CD4-positive, alpha-beta T cell treated with Interleukin-17A for 4 hours (primary cell): Measurements from ENCODE around the gene GFER.
"Not testable (repeated sequence)": the region's sequence is repeated elsewhere in the genome, so short reads cannot be mapped to it uniquely, and the experiment has no call there.

Experiments
- DNase-seq: peaks from one replicate; pipeline ENCODE4 v3.0.0-alpha.2; 2020; ENCODE audit warnings: mixed read lengths

Gene GFER

GRCh38 chr16:2028620-2029220 lies 44.7 kb downstream of the GFER start:
- no peak for DNase-seq

GRCh38 chr16:2029350-2029749 lies 45.4 kb downstream of the GFER start:
- no peak for DNase-seq

GRCh38 chr16:2030036-2030435 lies 46.0 kb downstream of the GFER start:
- DNase-seq = no peak

GRCh38 chr16:2031081-2031577 lies 47.1 kb downstream of the GFER start:
- DNase-seq = no peak

DNA sequence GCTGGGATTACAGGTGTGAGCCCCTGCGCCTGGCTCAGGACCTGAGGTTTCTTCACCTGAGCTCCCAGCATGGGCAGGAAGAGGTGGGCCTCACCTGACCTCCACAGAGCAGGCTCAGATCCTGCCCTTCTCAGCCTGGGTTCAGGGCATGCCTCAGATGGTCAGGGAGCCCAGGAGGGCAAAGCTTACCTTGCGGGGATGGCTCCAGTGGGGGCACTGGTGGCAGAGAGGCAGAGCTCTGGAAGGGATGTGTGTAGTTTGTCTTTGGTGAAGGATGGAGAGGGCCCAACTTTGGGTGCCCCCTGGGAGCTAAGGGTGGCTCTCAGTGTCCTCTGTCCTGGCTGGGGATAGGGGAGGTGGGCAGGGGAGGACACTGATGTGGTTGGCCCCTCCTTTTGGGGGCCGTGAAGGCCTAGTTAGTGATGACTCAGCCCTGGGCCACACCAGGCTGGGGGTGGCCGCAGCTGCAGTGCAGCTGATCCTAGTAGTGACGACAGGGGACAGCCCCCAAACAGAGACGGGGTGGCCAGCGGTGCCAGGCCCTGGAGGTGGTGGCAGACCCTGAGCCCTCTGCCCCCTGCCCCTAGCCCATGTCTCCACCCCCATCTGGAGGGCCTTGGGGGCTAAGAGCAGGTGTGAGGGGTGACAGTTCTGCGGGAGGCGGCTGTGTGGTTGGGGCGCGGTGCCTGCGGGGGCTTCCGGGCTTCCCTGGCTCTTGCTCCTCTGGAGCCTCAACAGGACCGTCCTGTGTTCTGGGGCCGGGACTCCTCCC lies 48.5 kb downstream of the GFER start:
- DNase-seq = no peak

DNA sequence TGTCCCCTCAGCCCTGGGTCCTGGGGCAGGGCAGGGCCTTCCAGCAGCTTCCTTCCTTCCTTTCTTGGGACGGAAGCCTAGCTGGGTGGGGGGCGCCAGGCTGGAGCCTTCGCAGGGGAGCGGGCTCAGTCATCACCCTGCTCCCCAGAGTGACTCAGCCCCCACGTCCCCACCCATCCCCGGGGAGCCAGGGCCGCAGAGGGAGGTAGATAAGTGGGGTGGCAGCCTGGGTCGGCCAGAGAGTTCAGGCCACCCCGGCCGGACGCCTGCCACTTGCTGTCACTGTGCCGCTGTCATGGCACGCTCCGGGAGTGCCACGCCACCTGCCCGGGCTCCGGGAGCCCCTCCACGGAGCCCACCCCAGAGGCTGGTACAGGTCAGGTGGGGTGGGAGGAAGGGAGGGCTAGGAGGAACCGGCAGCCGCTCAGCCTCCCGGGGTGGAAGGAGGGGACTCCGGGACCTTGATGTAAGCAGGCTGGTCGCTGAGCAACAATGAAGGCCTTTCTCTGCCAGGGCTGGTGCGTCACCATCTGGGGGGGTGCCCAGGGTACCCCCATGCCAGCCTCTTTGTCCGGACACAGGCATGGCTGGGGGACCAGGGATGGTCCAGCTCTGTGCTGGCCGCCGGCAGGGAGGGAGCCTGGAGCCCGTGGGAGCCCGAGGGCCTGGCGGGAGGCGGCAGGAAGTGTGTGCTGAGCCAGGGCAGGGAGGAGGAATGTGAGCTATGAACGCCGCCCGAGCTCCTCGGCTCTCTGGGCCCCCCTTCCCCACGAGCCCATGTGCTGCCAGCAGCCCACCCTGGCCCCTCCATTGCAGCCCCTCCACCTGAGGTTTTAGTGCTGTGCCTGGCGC lies 49.3 kb downstream of the GFER start:
- DNase-seq = no peak

- DNase-seq = not testable (repeated sequence)
Measured at GRCh38 chr16:2033909-2034695, 50.1 kb downstream of the GFER start.

GRCh38 chr16:2034696-2035430 lies 50.9 kb downstream of the GFER start:
- no peak for DNase-seq

DNA sequence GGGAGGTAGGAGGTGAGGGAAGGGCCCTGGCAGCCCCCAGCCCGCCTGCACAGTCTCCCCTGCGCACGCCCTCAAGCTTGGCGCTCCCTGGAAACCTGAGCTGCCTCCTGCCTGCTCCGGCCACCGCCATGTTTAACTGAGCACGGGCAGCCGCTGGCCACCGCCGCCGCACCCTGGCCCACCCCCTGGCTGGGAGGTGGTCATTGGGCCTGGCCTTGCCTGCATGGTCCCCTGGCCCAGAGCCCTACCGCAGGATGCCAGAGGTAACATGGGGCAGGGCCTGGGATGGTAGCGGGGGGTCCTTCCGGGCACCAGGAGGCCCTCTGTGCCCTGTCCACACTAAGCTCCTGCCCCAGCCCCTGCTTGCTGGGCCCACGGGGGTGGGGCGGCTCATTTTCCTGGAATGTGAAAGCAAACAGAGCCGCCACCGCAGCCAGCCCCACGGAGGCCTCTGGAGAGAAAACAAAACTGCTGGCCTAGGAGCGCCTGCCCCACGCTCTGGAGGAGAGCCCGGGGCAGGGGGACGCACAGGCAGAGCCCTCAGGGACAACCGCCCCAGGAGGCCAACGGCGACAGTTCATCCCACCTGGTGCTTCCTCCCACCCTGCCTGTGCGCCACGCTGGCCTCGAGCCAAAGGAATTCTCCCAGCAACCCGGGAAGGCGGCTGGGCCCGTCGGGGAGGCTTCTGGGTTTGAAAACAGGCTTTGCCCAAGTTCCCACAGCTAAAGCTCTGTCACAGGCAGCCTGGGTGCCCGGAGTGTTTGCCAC lies 51.6 kb downstream of the GFER start:
- no peak for DNase-seq

- no peak for DNase-seq
Measured at GRCh38 chr16:2036200-2036966, 52.4 kb downstream of the GFER start.

DNA sequence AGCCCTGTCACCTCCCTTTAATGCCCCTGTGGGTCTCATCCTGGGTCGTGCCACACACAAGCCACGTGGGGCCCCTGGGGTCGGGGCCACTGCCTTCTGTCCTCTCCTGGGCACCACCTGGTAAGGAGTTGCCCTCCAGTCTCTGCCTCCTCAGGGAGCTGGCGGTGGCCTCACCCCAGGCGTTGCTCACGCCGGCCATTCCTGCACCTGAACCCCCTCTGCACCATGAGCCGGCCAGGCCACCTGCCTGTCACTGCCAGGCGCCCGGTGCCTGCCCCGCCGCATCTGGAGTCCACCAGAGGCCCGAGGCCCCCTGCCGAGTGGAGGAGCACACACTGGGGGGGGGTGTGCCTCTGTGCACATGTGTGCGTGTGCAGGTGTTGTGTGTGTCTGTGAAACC lies 53.1 kb downstream of the GFER start:
- no peak for DNase-seq
